Ishikawa (cell line): ENCODE measurements around the gene SLC30A3.

Experiments
- CEBPB ChIP-seq: IDR thresholded peaks from 2 replicates; pipeline ENCODE4 v1.6.1; 2012
- CREB1 ChIP-seq: IDR thresholded peaks from 2 replicates; pipeline ENCODE4 v1.6.1; 2012; ENCODE audit warnings: low read depth
- EGR1 ChIP-seq: IDR thresholded peaks from 2 replicates; pipeline ENCODE4 v1.6.1; 2012
- EP300 ChIP-seq: IDR thresholded peaks from 2 replicates; pipeline ENCODE4 v1.6.1; 2012; ENCODE audit warnings: borderline replicate concordance
- FOXM1 ChIP-seq: IDR thresholded peaks from 2 replicates; pipeline ENCODE4 v1.6.1; 2012; ENCODE audit warnings: low read depth, borderline replicate concordance
- MAX ChIP-seq: IDR thresholded peaks from 2 replicates; pipeline ENCODE4 v1.6.1; 2012
- NFIC ChIP-seq: IDR thresholded peaks from 2 replicates; pipeline ENCODE4 v1.6.1; 2012
- RAD21 ChIP-seq: IDR thresholded peaks from 2 replicates; pipeline ENCODE4 v1.6.1; 2012; ENCODE audit warnings: low read depth
- REST ChIP-seq: IDR thresholded peaks from 2 replicates; pipeline ENCODE4 v1.6.1; 2012; ENCODE audit warnings: low read depth, mild to moderate bottlenecking
- TAF1 ChIP-seq: IDR thresholded peaks from 2 replicates; pipeline ENCODE4 v1.6.1; 2012; ENCODE audit warnings: low read depth, mild to moderate bottlenecking
- TCF12 ChIP-seq: IDR thresholded peaks from 2 replicates; pipeline ENCODE4 v1.6.1; 2012; ENCODE audit warnings: low read depth
- TEAD4 ChIP-seq: IDR thresholded peaks from 2 replicates; pipeline ENCODE4 v1.6.1; 2012
- USF1 ChIP-seq: IDR thresholded peaks from 2 replicates; pipeline ENCODE4 v1.6.1; 2012
- YY1 ChIP-seq: IDR thresholded peaks from 2 replicates; pipeline ENCODE4 v1.6.1; 2012; ENCODE audit warnings: low read depth
- ZBTB7A ChIP-seq: IDR thresholded peaks from 2 replicates; pipeline ENCODE4 v1.6.1; 2012; ENCODE audit warnings: low read depth

The SLC30A3 gene

GRCh38 chr2:27211241-27211942, 51.5 kb downstream of the SLC30A3 start:
- TF ChIP-seq NFIC (no peak), EGR1 (no peak), CEBPB (no peak), RAD21 (no peak), FOXM1 (no peak), ZBTB7A (0 out of 2 replicates have a peak, but pooled peaks have one; percentile 32), YY1 (no peak), CREB1 (no peak), REST (no peak), TCF12 (no peak), MAX (peak; percentile 30), EP300 (no peak), TAF1 (no peak), TEAD4 (no peak)

GRCh38 chr2:27209621-27210401, 53.0 kb downstream of the SLC30A3 start:
- TF ChIP-seq YY1 (no peak), TEAD4 (no peak), CEBPB (no peak), ZBTB7A (no peak), EP300 (no peak), EGR1 (no peak), TAF1 (no peak), REST (no peak), NFIC (no peak), RAD21 (no peak), FOXM1 (no peak), MAX (no peak)

- TF ChIP-seq YY1, result no peak
- no peak for TF ChIP-seq TEAD4
- no peak for TF ChIP-seq REST
- no peak for TF ChIP-seq USF1
- TF ChIP-seq NFIC, result no peak
- TF ChIP-seq RAD21, result no peak
- TF ChIP-seq MAX, result no peak
- no peak for TF ChIP-seq ZBTB7A
- TF ChIP-seq CEBPB, result no peak
- no peak for TF ChIP-seq EGR1
- TF ChIP-seq EP300, result no peak
- no peak for TF ChIP-seq CREB1
- TF ChIP-seq FOXM1, result no peak
- TF ChIP-seq TAF1, result no peak
- no peak for TF ChIP-seq TCF12
These were observed 54.3 kb downstream of the SLC30A3 start for GRCh38 chr2:27208486-27209050.

- no peak for TF ChIP-seq YY1
- no peak for TF ChIP-seq TAF1
- no peak for TF ChIP-seq REST
- no peak for TF ChIP-seq USF1
- no peak for TF ChIP-seq ZBTB7A
- no peak for TF ChIP-seq NFIC
- TF ChIP-seq TEAD4, result no peak
These were observed 56.5 kb downstream of the SLC30A3 start for GRCh38 chr2:27206346-27206745.
